HEK293T (cell line): Measurements from ENCODE around the gene BRI3BP.

Experiments used
- BHLHE40 ChIP-seq: fragments of 450-650 bp; IDR thresholded peaks from 2 replicates; pipeline ENCODE4 v1.6.1; 2016; ENCODE audit warnings: mild to moderate bottlenecking, moderate library complexity, borderline replicate concordance
- ELF4 ChIP-seq: fragments of 450-650 bp; IDR thresholded peaks from 2 replicates; pipeline ENCODE4 v1.6.1; 2017; ENCODE audit warnings: antibody characterized with exemption
- FOXA1 ChIP-seq: fragments of 450-650 bp; IDR thresholded peaks from 2 replicates; pipeline ENCODE4 v1.6.1; 2016; ENCODE audit warnings: mild to moderate bottlenecking
- FOXK2 ChIP-seq: fragments of 450-650 bp; IDR thresholded peaks from 2 replicates; pipeline ENCODE4 v1.6.1; 2016; ENCODE audit warnings: mild to moderate bottlenecking
- FOXM1 ChIP-seq: fragments of 450-650 bp; IDR thresholded peaks from 2 replicates; pipeline ENCODE4 v1.6.1; 2017; ENCODE audit warnings: mild to moderate bottlenecking, borderline replicate concordance
- HDGF ChIP-seq: fragments of 450-650 bp; IDR thresholded peaks from 2 replicates; pipeline ENCODE4 v1.6.1; 2017; ENCODE audit warnings: antibody characterized with exemption, borderline replicate concordance
- L3MBTL2 ChIP-seq: fragments of 450-650 bp; conservative IDR thresholded peaks from 2 replicates; pipeline ENCODE4 v1.6.1; 2016; ENCODE audit warnings: mild to moderate bottlenecking
- LEF1 ChIP-seq: fragments of 450-650 bp; IDR thresholded peaks from 2 replicates; pipeline ENCODE4 v1.6.1; 2017; ENCODE audit warnings: mild to moderate bottlenecking, borderline replicate concordance
- NFRKB ChIP-seq: fragments of 450-650 bp; IDR thresholded peaks from 2 replicates; pipeline ENCODE4 v1.6.1; 2016; ENCODE audit warnings: mild to moderate bottlenecking, moderate library complexity
- SP1 ChIP-seq: fragments of 450-650 bp; IDR thresholded peaks from 2 replicates; pipeline ENCODE4 v1.6.1; 2017
- SUZ12 ChIP-seq: fragments of 450-650 bp; IDR thresholded peaks from 2 replicates; pipeline ENCODE4 v1.6.1; 2016; ENCODE audit warnings: mild to moderate bottlenecking
- TARDBP ChIP-seq: fragments of 450-650 bp; IDR thresholded peaks from 2 replicates; pipeline ENCODE4 v1.6.1; 2016
- ZNF384 ChIP-seq: fragments of 450-650 bp; IDR thresholded peaks from 2 replicates; pipeline ENCODE4 v1.6.1; 2016
- TF ChIP-seq, protein P1 (sequence below): fragments of 450-650 bp; IDR thresholded peaks from 2 replicates; pipeline ENCODE4 v1.6.1; 2016

DNA sequence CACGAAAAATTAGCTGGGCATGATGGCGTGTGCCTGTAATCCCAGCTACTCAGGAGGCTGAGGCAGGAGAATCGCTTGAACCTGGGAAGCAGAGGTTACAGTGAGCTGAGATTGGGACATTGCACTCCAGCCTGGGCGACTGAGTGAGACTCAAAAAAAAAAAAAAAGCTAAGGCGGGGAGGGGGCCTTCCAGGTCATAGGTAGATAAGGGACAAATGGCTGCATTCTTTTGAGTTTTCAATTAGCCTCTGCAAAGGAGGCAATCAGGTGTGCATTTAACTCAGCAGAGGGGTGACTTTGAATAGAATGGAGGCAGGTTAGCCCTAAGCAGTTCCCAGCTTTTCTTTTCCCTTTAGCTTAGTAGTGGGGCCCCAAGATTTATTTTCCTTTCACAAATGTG, 71.0 kb downstream of the BRI3BP start:
- TF ChIP-seq ZNF384 (0 out of 2 replicates have a peak, but pooled peaks have one; percentile 13), L3MBTL2 (no peak), SP1 (no peak), TARDBP (no peak), HDGF (no peak), SUZ12 (no peak), FOXA1 (no peak), FOXM1 (no peak), BHLHE40 (no peak), LEF1 (no peak), FOXK2 (no peak), ELF4 (no peak), NFRKB (no peak)
- TF ChIP-seq, protein P1, sequence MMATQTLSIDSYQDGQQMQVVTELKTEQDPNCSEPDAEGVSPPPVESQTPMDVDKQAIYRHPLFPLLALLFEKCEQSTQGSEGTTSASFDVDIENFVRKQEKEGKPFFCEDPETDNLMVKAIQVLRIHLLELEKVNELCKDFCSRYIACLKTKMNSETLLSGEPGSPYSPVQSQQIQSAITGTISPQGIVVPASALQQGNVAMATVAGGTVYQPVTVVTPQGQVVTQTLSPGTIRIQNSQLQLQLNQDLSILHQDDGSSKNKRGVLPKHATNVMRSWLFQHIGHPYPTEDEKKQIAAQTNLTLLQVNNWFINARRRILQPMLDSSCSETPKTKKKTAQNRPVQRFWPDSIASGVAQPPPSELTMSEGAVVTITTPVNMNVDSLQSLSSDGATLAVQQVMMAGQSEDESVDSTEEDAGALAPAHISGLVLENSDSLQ = no peak
